ENCODE results near the gene PHLPP2. TPM values are rescaled to one million over a fixed set of nuclear protein-coding genes. Genes with fewer than 3 reads are reported as not detected.
A peak's percentile ranks its signal among the peaks of the same experiment; 100 is the strongest.

PHLPP2 gene
- polyA plus RNA-seq, 3 donors, result 0.57 to 2.5 (median 1.4) TPM

DNA sequence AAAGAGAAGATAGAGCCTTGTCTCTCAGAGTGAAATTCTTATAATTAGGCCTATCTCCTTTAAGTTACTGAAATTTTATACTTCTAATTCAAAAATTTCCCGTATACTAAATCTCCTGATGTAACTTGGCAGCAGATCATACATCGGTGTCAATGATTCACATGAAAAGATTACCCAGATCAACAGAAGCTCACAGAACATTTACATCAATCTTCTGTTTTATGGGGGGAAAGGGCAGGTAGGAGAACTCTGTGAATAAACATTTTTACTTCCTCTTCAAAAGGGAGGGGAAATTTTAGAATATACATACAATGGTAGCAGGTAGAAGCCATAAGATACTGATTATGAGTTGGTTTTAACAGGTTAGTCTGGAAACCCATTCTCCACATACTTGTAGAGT, 43.1 kb downstream of the PHLPP2 start:
- peaks cover 8 to 39% of the 10 kb centered on the region in 2 donors for H3K36me3 Mint-ChIP-seq
- no peaks in the 10 kb centered on the region for H3K79me2 ChIP-seq (ENCODE audit: insufficient read depth, low read length)

DNA sequence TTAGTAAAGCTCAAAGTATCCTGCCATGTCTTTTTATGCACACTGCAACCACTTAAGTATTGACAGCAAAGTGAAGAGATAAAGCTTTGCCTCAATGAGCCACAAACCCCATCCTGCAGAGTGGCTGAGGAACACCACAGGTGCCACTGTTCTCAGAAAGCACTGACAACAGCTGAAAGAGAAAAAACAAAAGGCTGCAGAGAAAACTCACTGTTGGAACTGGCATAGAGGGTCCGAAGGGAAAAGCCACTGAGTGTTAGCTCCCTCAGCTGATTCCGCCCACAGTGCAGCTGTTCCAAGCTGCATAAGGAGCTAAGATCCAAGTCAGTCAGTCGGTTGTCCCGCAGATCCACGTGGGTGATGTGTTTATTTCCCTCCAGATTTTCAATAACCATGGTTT, 48.3 kb downstream of the PHLPP2 start:
- H3K4me1 Mint-ChIP-seq, result no peaks in the 10 kb centered on the region
- H3K4me3 Mint-ChIP-seq, result no peak overlapping the region
- TF ChIP-seq, protein P1, sequence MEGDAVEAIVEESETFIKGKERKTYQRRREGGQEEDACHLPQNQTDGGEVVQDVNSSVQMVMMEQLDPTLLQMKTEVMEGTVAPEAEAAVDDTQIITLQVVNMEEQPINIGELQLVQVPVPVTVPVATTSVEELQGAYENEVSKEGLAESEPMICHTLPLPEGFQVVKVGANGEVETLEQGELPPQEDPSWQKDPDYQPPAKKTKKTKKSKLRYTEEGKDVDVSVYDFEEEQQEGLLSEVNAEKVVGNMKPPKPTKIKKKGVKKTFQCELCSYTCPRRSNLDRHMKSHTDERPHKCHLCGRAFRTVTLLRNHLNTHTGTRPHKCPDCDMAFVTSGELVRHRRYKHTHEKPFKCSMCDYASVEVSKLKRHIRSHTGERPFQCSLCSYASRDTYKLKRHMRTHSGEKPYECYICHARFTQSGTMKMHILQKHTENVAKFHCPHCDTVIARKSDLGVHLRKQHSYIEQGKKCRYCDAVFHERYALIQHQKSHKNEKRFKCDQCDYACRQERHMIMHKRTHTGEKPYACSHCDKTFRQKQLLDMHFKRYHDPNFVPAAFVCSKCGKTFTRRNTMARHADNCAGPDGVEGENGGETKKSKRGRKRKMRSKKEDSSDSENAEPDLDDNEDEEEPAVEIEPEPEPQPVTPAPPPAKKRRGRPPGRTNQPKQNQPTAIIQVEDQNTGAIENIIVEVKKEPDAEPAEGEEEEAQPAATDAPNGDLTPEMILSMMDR (IDR thresholded peaks at IDR 0.05), result no peak
- H3K4me2 ChIP-seq (replicated peaks; ENCODE audit: extremely low read depth, low read length, poor library complexity, severe bottlenecking), result no peak overlapping the region
- H3K27ac Mint-ChIP-seq, result peak overlapping the region in 1 of 7 donors; percentile 15
- no peaks in the 10 kb centered on the region for H3K9me3 ChIP-seq (replicated peaks in 1 of 2; ENCODE audit: control insufficient read depth in 1 of 2, insufficient read depth in 1 of 2, low read length in 2 of 2)
- peaks cover 17 to 29% of the 10 kb centered on the region in 2 donors for H3K36me3 Mint-ChIP-seq
- H2AFZ ChIP-seq (ENCODE audit: insufficient read depth, low read depth, low read length, poor library complexity, severe bottlenecking), result no peak overlapping the region
- no peak for DNase-seq
- no peak overlapping the region for H3K27ac ChIP-seq (ENCODE audit: low read depth in 1 of 2, low read length in 2 of 2)
- no peaks in the 10 kb centered on the region for H3K4me1 ChIP-seq (ENCODE audit: control insufficient read depth in 1 of 2, insufficient read depth in 2 of 2, low read length in 2 of 2)
- H3K36me3 ChIP-seq (replicated peaks in 1 of 2; ENCODE audit: control insufficient read depth in 1 of 2, insufficient read depth in 2 of 2, low read length in 2 of 2), result peaks cover 4 to 14% of the 10 kb centered on the region in 2 donors
- no peak overlapping the region for H3K9ac ChIP-seq (ENCODE audit: insufficient read depth, low read length, poor library complexity, severe bottlenecking)
- no peak overlapping the region for H3K4me3 ChIP-seq (replicated peaks in 1 of 3; ENCODE audit: low read depth in 2 of 3, low read length in 3 of 3)
- H3K27me3 ChIP-seq (ENCODE audit: control insufficient read depth in 2 of 2, insufficient read depth in 2 of 2, low read length in 2 of 2), result no peaks in the 10 kb centered on the region
- no peaks in the 10 kb centered on the region for H3K27me3 Mint-ChIP-seq (ENCODE audit: low read depth in 3 of 3)
- H3K79me2 ChIP-seq (ENCODE audit: insufficient read depth, low read length), result no peaks in the 10 kb centered on the region
- intact Hi-C loops (cut with micrococcal nuclease), result no loop called here
- 100% methylated on average over 3 of the region's 5 CpGs for WGBS (ENCODE audit: insufficient coverage)
- peaks cover 0 to 2% (median 0%) of the 10 kb centered on the region in 7 donors for H3K9me3 Mint-ChIP-seq
- H4K20me1 ChIP-seq (ENCODE audit: insufficient read depth, low read length), result no peaks in the 10 kb centered on the region

More for the DNA sequence above, 43.1 kb downstream of the PHLPP2 start:
- Histone ChIP-seq H3K4me3 (replicated peaks in 1 of 3; ENCODE audit: low read depth in 2 of 3, low read length in 3 of 3) (no peak overlapping the region), H3K27me3 (ENCODE audit: control insufficient read depth in 2 of 2, insufficient read depth in 2 of 2, low read length in 2 of 2) (no peaks in the 10 kb centered on the region), H4K20me1 (ENCODE audit: insufficient read depth, low read length) (no peaks in the 10 kb centered on the region), H3K27ac (ENCODE audit: low read depth in 1 of 2, low read length in 2 of 2) (no peak overlapping the region), H3K4me2 (replicated peaks; ENCODE audit: extremely low read depth, low read length, poor library complexity, severe bottlenecking) (no peak overlapping the region), H3K36me3 (replicated peaks in 1 of 2; ENCODE audit: control insufficient read depth in 1 of 2, insufficient read depth in 2 of 2, low read length in 2 of 2) (peaks cover 0 to 1% of the 10 kb centered on the region in 2 donors), H2AFZ (ENCODE audit: insufficient read depth, low read depth, low read length, poor library complexity, severe bottlenecking) (no peak overlapping the region), H3K4me1 (ENCODE audit: control insufficient read depth in 1 of 2, insufficient read depth in 2 of 2, low read length in 2 of 2) (no peaks in the 10 kb centered on the region), H3K9me3 (replicated peaks in 1 of 2; ENCODE audit: control insufficient read depth in 1 of 2, insufficient read depth in 1 of 2, low read length in 2 of 2) (no peaks in the 10 kb centered on the region), H3K9ac (ENCODE audit: insufficient read depth, low read length, poor library complexity, severe bottlenecking) (no peak overlapping the region)
- no peaks in the 10 kb centered on the region for H3K27me3 Mint-ChIP-seq (ENCODE audit: low read depth in 3 of 3)
- H3K4me3 Mint-ChIP-seq, result no peak overlapping the region
- DNase-seq, result no peak
- WGBS (ENCODE audit: insufficient coverage), result no CpG with 5 or more reads among the region's 2 CpGs
- intact Hi-C loops (cut with micrococcal nuclease), result no loop called here
- TF ChIP-seq, protein P1 (IDR thresholded peaks at IDR 0.05), result no peak
- peak overlapping the region in 1 of 7 donors; percentile 10 for H3K27ac Mint-ChIP-seq
- H3K4me1 Mint-ChIP-seq, result no peaks in the 10 kb centered on the region
- H3K9me3 Mint-ChIP-seq, result peaks cover 0 to 6% (median 3%) of the 10 kb centered on the region in 7 donors
